HCT116 (cell line): ENCODE data around the gene DOK5. TPM values are rescaled to one million over a fixed set of nuclear protein-coding genes. Genes with fewer than 3 reads are reported as not detected.

ENCODE experiments used
- ATAC-seq: fragments of 200-7000 bp; cut with Tn5 transposase; 2 replicates; pipeline ENCODE4 v1.9.1; 2020; ENCODE audit warnings: mild to moderate bottlenecking, moderate library complexity
- BruUV-seq: library from RNA; stranded (reverse); fragments of 400-500 nt; replicated peaks from 2 replicates; lab custom pipeline; 2021; lab: Mats Ljungman, UMichigan
- CTCF ChIA-PET: fragments of 300-600 bp; sonication (Branson Sonifier 250); formaldehyde crosslinking; loops from one replicate; lab custom pipeline; 2021; ENCODE audit warnings: antibody characterized with exemption; lab: Charles Lee
- POLR2A ChIA-PET: fragments of 300-600, 350-600 bp; sonication (Branson Sonifier 250); formaldehyde crosslinking; loops from one replicate; lab custom pipeline; 2021; ENCODE audit warnings: antibody characterized with exemption; lab: Charles Lee
- RAD21 ChIA-PET, 2 experiments: fragments of 300-600 bp; sonication (Branson Sonifier 250); formaldehyde crosslinking; loops; one replicate each; lab custom pipeline; 2023; ENCODE audit warnings: low total read pairs in 2 of 2; ENCODE audit not compliant: uncharacterized antibody in 2 of 2, unreplicated experiment in 2 of 2, low non-redundant PET in 1 of 2; lab: Charles Lee
- DNase-seq: peaks from one replicate; pipeline ENCODE4 v3.0.0-alpha.2; 2010; ENCODE audit warnings: low read depth, low spot score
- H2AFZ ChIP-seq: fragments of 200-600 bp; shearing (Covaris generic), sonication (generic); 2 replicates; pipeline ENCODE4 v1.6.1; 2017; ENCODE audit warnings: low read depth, mixed run types, mixed read lengths, antibody characterized with exemption, low read length; ENCODE audit not compliant: poor library complexity, severe bottlenecking
- H3K27ac ChIP-seq: 2 replicates; pipeline ENCODE4 v1.5.1; 2012; ENCODE audit warnings: low read depth, low read length
- H3K27me3 ChIP-seq: fragments of 200-600 bp; sonication (generic); 2 replicates; pipeline ENCODE4 v1.6.1; 2016; ENCODE audit warnings: mixed run types, low read length, mixed read lengths; ENCODE audit not compliant: insufficient read depth
- H3K36me3 ChIP-seq, 2 experiments: fragments of 200-500 bp in 1 of 2; fragments of 200-600 bp in 1 of 2; sonication (Bioruptor generic) in 1 of 2; sonication (generic) in 1 of 2; 2 replicates each; pipeline versions ENCODE4 v1.5.1 to v1.6.1; 2014 to 2016; ENCODE audit warnings: low read length in 2 of 2, inconsistent platforms in 1 of 2, mixed read lengths in 1 of 2, mixed run types in 1 of 2; ENCODE audit not compliant: insufficient read depth in 2 of 2, control insufficient read depth in 1 of 2
- H3K4me1 ChIP-seq, 2 experiments: fragments of 200-600 bp in 1 of 2; sonication (generic) in 1 of 2; 2 replicates each; pipeline versions ENCODE4 v1.5.1 to v1.6.1; 2012 to 2017; ENCODE audit warnings: low read length in 2 of 2, inconsistent platforms in 1 of 2, mild to moderate bottlenecking in 1 of 2, mixed read lengths in 1 of 2, mixed run types in 1 of 2, moderate library complexity in 1 of 2; ENCODE audit not compliant: insufficient read depth in 2 of 2, control insufficient read depth in 1 of 2
- H3K4me2 ChIP-seq: fragments of 200-600 bp; sonication (generic); 2 replicates; pipeline ENCODE4 v1.6.1; 2017; ENCODE audit warnings: mixed run types, low read length, mixed read lengths
- H3K4me3 ChIP-seq, 2 experiments: fragments of 200-600 bp in 1 of 2; sonication (generic) in 1 of 2; replicated peaks in 1 of 2; 2 replicates each; pipeline ENCODE4 v1.5.1; 2011 to 2016; ENCODE audit warnings: low read length in 2 of 2, control low read depth in 1 of 2, low read depth in 1 of 2, mild to moderate bottlenecking in 1 of 2, mixed read lengths in 1 of 2, mixed run types in 1 of 2
- H3K79me2 ChIP-seq: fragments of 200-600 bp; sonication (generic); 2 replicates; pipeline ENCODE4 v1.6.1; 2017; ENCODE audit warnings: mild to moderate bottlenecking, mixed run types, low read length, moderate library complexity, mixed read lengths; ENCODE audit not compliant: insufficient read depth
- H3K9ac ChIP-seq: fragments of 200-600 bp; sonication (generic); 2 replicates; pipeline ENCODE4 v1.6.1; 2016; ENCODE audit warnings: low read length, mixed read lengths
- H3K9me2 ChIP-seq: fragments of 200-600 bp; sonication (generic), shearing (Covaris generic); 2 replicates; pipeline ENCODE4 v1.6.1; 2017; ENCODE audit warnings: mixed run types, mild to moderate bottlenecking, moderate library complexity; ENCODE audit not compliant: insufficient read depth
- H3K9me3 ChIP-seq, 2 experiments: fragments of 200-500 bp in 1 of 2; fragments of 200-600 bp in 1 of 2; sonication (Bioruptor generic) in 1 of 2; sonication (generic) in 1 of 2; 2 replicates each; pipeline ENCODE4 v1.6.1; 2014 to 2017; ENCODE audit warnings: low read length in 2 of 2, mixed read lengths in 2 of 2, inconsistent platforms in 1 of 2, low read depth in 1 of 2, mild to moderate bottlenecking in 1 of 2, mixed run types in 1 of 2, moderate library complexity in 1 of 2; ENCODE audit not compliant: control insufficient read depth in 1 of 2, insufficient read depth in 1 of 2
- H4K20me1 ChIP-seq: fragments of 200-600 bp; sonication (generic), shearing (Covaris generic); 2 replicates; pipeline ENCODE4 v1.6.1; 2017; ENCODE audit warnings: mixed run types, mild to moderate bottlenecking, moderate library complexity; ENCODE audit not compliant: insufficient read depth
- ATF3 ChIP-seq: IDR thresholded peaks from 2 replicates; pipeline ENCODE4 v1.6.1; 2012
- CBX3 ChIP-seq: IDR thresholded peaks from 2 replicates; pipeline ENCODE4 v1.6.1; 2012; ENCODE audit warnings: low read depth
- CTCF ChIP-seq, 3 experiments: fragments of 200-600 bp in 1 of 3; sonication (generic) in 1 of 3; IDR thresholded peaks in 2 of 3; conservative IDR thresholded peaks in 1 of 3; 2 replicates each; pipeline ENCODE4 v1.5.1; 2012 to 2017; ENCODE audit warnings: low read depth in 2 of 3, low read length in 2 of 3, antibody characterized with exemption in 1 of 3, borderline replicate concordance in 1 of 3, control low read depth in 1 of 3, mild to moderate bottlenecking in 1 of 3, mixed read lengths in 1 of 3, mixed run types in 1 of 3, moderate library complexity in 1 of 3; ENCODE audit not compliant: insufficient read depth in 1 of 3
- EZH2phosphoT487 ChIP-seq: fragments of 200-600 bp; IDR thresholded peaks from 2 replicates; pipeline ENCODE4 v1.6.1; 2018; ENCODE audit warnings: antibody characterized with exemption, borderline replicate concordance
- FOSL1 ChIP-seq: IDR thresholded peaks from 2 replicates; pipeline ENCODE4 v1.6.1; 2012; ENCODE audit warnings: low read depth
- JUND ChIP-seq: IDR thresholded peaks from 2 replicates; pipeline ENCODE4 v1.6.1; 2012
- POLR2A ChIP-seq: IDR thresholded peaks from 2 replicates; pipeline ENCODE4 v1.7.0; 2011; ENCODE audit warnings: borderline replicate concordance; ENCODE audit not compliant: insufficient read depth, insufficient read length; ENCODE audit errors: extremely low read depth
- SIN3A ChIP-seq: IDR thresholded peaks from 2 replicates; pipeline ENCODE4 v1.6.1; 2012; ENCODE audit warnings: low read depth
- TCF7L2 ChIP-seq: IDR thresholded peaks from 2 replicates; pipeline ENCODE4 v1.7.0; 2011; ENCODE audit warnings: borderline replicate concordance, inconsistent platforms; ENCODE audit not compliant: insufficient read depth, insufficient read length; ENCODE audit errors: extremely low read depth
- YY1 ChIP-seq: IDR thresholded peaks from 2 replicates; pipeline ENCODE4 v1.6.1; 2011; ENCODE audit warnings: low read length, low read depth, moderate library complexity, mild to moderate bottlenecking; ENCODE audit not compliant: insufficient replicate concordance; ENCODE audit errors: extremely low read depth
- ZBTB33 ChIP-seq: IDR thresholded peaks from 2 replicates; pipeline ENCODE4 v1.6.1; 2011; ENCODE audit warnings: mild to moderate bottlenecking, low read length, moderate library complexity; ENCODE audit not compliant: insufficient replicate concordance; ENCODE audit errors: extremely low read depth
- ZFX ChIP-seq: fragments of 450-650 bp; IDR thresholded peaks from 2 replicates; pipeline ENCODE4 v1.6.1; 2017
- ZNF274 ChIP-seq: fragments of 200-500 bp; sonication (Bioruptor generic); IDR thresholded peaks from 2 replicates; pipeline ENCODE4 v1.6.1; 2014; ENCODE audit warnings: mild to moderate bottlenecking, low read depth, low read length, inconsistent platforms
- intact Hi-C: fragments of 100-400 bp; cut with micrococcal nuclease; formaldehyde crosslinking; loops from 2 replicates; pipeline ENCODE4 v1.10.0; 2022
- total RNA-seq: library from RNA; stranded (reverse); gene quantifications from one replicate; pipeline ENCODE4 v1.2.1, GENCODE V29; 2021; ENCODE audit not compliant: unreplicated experiment

The DOK5 gene
- total RNA-seq, 1 experiment from 2014 or later, result not detected

GRCh38 chr20:54636575-54636974, 161.2 kb downstream of the DOK5 start:
- BruUV-seq, result no TSS peak
- H3K79me2 ChIP-seq, result no peaks in the 10 kb centered on the region
- no peaks in the 10 kb centered on the region for H3K36me3 ChIP-seq
- H3K9ac ChIP-seq, result no peak overlapping the region
- TF ChIP-seq JUND (no peak), CBX3 (no peak), ZBTB33 (no peak), ZNF274 (no peak), CTCF (IDR thresholded peaks at IDR 0.05 in 2 of 3, conservative IDR thresholded peaks at IDR 0.05 in 1 of 3; ENCODE audit: borderline replicate concordance in 1 of 3, insufficient read depth in 1 of 3, low read depth in 2 of 3, low read length in 2 of 3) (no peak), ATF3 (no peak), TCF7L2 (no peak), POLR2A (no peak), YY1 (no peak), SIN3A (no peak), FOSL1 (no peak), ZFX (no peak), EZH2phosphoT487 (no peak)
- ChIA-PET RAD21 (no interaction called here), POLR2A (no interaction called here), CTCF (no interaction called here)
- no peak overlapping the region for H2AFZ ChIP-seq
- H4K20me1 ChIP-seq, result no peaks in the 10 kb centered on the region
- no peak overlapping the region for H3K4me2 ChIP-seq
- no peak for ATAC-seq
- intact Hi-C loops, result no loop called here
- H3K27me3 ChIP-seq, result no peaks in the 10 kb centered on the region
- H3K9me2 ChIP-seq, result no peaks in the 10 kb centered on the region
- DNase-seq, result no peak
- no peak overlapping the region for H3K4me3 ChIP-seq
- no peak overlapping the region for H3K27ac ChIP-seq
- H3K9me3 ChIP-seq, result no peaks in the 10 kb centered on the region
- no peaks in the 10 kb centered on the region for H3K4me1 ChIP-seq
